Measurements from ENCODE around the gene DLGAP1.

The DLGAP1 gene

GRCh38 chr18:3504637-3505036 lies 950.5 kb downstream of the DLGAP1 start:
- no peak for DNase-seq

DNA sequence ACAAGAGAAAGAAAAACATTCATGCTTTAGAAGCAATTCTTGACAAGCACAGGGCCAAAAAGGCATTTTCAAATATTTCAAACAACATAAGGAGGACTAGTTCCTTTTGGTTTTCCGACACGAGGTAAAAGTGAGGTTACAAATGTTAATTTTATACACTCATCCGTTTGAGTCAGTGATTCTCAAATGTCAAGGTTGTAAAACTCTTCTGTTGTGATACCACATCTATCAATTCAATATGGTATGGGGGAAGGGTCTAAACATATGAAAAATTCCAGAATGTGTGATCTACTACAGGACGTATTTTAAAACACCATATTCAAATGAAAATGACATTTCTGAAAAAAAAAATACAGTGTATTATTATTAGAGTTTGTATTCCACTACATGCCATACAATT lies 952.5 kb downstream of the DLGAP1 start:
- DNase-seq: no peak

- DNase-seq: no peak
Observed at GRCh38 chr18:3500016-3500415, 955.1 kb downstream of the DLGAP1 start.

- no peak for DNase-seq
Observed at GRCh38 chr18:3499501-3499900, 955.6 kb downstream of the DLGAP1 start.

DNA sequence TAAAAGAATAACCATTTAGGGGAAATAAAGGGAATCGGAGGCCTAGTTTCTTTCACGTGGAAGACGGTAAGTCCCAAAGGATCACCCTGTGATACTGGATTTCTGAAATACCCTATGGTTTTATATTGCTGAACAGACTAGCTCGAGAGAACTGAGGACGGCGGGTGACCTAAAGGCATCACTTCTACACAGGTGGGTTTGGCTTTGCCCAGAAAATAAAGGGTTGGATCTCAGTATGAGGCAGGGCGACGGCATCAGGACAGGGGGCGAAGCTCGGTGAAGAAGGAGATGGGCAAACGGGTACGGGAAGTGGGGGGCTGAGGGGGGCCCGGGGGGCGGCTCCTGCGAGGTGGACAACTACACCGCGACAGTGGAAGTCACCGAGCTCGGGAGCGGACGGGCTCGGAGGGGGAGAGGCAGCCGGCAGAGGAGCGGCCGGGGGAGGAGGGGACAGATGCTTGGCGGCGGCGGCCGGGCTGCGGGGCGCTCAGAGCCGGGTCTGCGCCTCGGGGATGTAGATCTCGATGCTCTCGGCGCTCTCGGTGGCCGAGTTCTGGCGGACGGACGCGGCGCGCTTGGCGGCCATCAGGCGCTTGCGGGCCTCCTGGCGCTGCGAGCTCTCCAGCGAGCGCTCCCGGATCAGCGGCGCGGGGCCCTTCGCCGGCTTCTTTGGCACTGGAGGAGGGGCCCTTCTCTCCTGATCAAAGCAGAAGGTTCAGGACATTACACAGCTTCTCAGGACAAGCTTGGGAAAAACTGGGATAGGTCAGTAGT lies 956.2 kb downstream of the DLGAP1 start:
- DNase-seq: no peak

DNA sequence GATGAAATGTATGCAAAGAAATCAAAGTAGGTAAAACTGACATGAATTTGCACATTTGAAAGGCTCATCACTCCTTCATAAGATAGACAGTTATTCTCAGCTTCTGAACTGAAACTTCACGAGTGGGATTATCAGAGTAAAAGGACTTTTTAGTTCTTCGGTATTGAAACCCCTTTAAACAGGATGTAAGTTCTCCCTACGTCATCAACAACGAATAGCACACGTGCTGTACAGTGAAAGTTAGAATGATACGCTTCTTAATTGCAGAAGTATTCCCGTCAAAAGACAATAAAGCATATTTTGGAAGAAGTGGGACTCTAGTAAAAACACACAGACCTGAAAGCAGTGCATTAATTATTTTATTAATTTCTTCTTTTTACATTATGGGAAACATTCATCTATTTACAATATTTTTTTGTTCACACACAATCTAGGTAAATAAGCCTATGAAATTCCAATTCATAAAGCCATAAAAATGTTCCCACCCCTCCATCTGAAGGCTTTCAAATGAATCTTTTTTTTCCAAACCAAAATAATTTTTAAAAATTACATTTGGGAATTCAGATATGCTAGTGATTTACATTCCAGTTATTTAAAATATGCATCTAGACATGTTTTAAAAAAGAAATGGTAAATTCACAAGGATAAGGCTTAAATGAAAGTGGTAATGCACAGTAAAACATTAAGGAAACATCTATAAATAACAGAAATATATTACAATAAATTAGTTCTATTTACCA lies 959.2 kb downstream of the DLGAP1 start:
- DNase-seq: no peak

DNA sequence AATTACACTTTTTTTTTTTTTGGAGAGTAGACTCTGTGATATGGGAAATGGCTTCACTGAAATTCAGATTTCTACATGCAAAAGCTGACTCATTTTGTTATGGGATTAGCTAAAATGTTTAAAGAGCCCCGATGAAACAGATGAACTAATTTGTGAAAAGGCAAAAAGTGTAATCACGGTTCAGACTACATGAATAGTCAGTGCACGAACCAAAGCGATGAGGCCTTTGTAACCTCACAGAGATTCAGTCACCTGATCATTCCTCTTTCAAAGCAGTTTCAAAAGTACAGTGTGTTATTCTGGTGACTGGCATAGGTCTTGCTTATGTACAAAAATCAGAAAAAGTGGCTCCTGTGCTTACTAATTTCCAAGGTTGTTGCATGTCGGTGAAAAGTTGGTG lies 960.5 kb downstream of the DLGAP1 start:
- DNase-seq: no peak

DNA sequence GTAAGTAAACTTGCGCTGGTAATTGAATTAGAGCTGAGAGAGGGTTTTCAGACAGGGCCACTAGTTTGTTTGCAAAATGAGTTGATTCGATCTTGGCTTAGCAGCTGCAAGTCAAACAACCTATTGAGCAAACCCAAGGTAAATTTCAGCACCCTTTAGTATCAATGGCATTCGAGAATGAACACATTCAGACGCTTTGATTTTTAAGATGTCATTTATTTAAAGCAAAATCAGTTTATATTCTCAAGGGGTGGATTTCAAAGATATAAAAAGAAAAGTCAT lies 960.9 kb downstream of the DLGAP1 start:
- no peak for DNase-seq

DNA sequence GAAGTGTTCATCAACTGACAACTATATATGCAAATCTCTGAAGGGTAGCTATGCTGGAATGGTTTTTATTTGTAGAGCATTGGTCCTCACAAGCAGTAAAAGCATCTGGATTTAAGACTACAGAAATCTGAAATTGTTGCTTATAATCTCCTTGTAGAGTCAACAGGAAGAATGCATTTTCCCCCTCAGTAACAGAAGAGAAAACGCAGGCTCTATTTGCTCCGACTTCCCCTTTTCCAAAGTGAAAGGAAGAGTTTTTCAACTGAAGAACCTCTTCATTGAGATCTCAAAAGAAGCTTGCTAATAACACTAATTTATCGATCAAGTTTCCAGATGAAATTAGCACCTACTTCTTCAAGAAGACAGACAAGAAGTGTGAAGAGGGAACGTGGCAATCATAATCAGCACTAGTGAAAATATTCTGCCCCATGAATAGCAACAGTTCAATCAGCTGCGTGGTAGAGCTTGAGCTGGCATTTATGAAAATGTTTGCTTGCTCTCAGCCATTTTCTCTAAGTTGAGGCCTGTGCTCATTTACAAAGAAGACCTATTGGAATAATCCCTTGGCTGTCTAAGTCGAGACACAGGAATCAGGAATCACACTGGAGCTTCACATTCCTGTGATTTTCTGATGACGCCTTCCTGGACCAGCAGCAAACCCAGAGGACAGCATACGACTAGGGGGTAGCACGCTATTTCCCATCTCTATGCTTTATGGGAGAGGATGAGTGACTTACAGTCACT lies 961.4 kb downstream of the DLGAP1 start:
- no peak for DNase-seq

GRCh38 chr18:3492721-3493120 lies 962.4 kb downstream of the DLGAP1 start:
- DNase-seq: no peak

DNA sequence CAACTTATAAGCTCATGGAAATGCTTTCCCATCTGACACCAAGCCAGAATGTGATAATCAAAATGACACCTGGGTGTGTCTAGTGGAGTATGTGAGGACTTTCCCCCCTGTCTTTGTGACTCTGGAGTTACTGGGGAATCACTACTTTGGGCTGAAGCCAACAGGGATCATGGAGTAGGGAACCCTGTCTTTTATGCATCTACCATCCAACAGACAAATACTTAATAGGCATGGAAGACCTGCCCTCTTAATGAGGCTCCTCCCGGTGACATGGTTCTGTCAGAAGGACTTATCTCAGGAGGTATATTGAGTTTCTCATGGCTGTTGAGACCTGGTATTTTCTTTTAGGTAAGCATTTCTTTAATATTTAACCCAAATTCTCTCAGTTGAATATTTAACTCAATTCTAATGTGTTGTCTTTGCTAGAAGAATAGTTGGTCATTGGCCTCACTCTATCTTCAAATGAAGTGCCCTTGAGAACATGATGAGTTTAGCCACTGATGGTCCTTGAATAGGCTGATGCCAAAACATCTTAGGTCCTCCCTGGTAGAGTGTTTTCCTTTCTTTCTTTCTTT lies 963.0 kb downstream of the DLGAP1 start:
- DNase-seq: no peak

- DNase-seq: no peak
Observed at GRCh38 chr18:3489462-3489861, 965.6 kb downstream of the DLGAP1 start.

DNA sequence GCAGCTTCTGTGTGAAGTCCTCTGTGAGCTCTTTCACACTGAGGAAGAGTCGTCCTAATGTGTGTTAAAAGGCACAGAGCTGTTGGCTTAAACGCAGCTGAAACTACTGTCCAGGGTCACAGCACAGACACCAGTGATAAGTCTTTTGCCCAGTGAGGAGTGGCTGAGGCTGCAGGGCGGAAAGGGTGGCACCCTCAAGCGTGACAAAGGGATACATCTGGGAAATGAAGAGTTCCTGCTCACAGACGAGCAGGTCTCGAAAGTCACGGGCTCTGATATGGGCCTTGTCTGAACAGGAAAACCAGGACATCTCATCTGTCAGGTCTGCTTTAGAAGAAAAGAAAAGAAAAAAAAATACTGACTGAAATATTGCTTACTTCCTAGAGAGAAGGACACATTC lies 968.6 kb downstream of the DLGAP1 start:
- no peak for DNase-seq

- no peak for DNase-seq
Observed at GRCh38 chr18:3485153-3486149, 969.7 kb downstream of the DLGAP1 start.

DNA sequence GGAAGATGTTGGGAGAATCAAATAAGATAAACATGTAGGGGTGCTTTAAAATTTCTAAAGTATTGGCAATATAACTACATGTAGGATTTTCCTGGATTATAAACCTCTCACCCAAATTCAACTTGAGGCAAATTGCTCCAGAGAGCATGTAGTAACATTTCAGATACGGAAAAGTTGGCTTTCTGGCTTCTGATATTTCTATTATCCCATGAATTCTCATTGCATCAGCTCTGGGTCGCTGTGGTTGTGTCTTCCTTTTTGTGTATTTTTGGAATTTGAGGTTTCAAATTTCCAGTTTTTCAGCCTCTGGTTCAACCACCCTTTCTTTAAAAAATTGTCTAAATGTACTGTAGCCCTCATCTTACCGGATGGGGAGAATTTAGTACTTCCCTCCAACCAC lies 972.8 kb downstream of the DLGAP1 start:
- no peak for DNase-seq

- DNase-seq: no peak
Observed at GRCh38 chr18:3481696-3482210, 973.4 kb downstream of the DLGAP1 start.

- DNase-seq: no peak
Observed at GRCh38 chr18:3480827-3481573, 974.1 kb downstream of the DLGAP1 start.

- DNase-seq: no peak
Observed at GRCh38 chr18:3479978-3480509, 975.1 kb downstream of the DLGAP1 start.

GRCh38 chr18:3478262-3478978 lies 976.7 kb downstream of the DLGAP1 start:
- no peak for DNase-seq
